Fibroblast of skin of abdomen (primary cell): Measurements from ENCODE around the gene EXD3.
"Not testable (repeated sequence)": the region's sequence is repeated elsewhere in the genome, so short reads cannot be mapped to it uniquely, and the experiment has no call there.

Experiments used
- DNase-seq: peaks from one replicate; pipeline ENCODE4 v3.0.0-alpha.2; 2013

EXD3 gene

DNA sequence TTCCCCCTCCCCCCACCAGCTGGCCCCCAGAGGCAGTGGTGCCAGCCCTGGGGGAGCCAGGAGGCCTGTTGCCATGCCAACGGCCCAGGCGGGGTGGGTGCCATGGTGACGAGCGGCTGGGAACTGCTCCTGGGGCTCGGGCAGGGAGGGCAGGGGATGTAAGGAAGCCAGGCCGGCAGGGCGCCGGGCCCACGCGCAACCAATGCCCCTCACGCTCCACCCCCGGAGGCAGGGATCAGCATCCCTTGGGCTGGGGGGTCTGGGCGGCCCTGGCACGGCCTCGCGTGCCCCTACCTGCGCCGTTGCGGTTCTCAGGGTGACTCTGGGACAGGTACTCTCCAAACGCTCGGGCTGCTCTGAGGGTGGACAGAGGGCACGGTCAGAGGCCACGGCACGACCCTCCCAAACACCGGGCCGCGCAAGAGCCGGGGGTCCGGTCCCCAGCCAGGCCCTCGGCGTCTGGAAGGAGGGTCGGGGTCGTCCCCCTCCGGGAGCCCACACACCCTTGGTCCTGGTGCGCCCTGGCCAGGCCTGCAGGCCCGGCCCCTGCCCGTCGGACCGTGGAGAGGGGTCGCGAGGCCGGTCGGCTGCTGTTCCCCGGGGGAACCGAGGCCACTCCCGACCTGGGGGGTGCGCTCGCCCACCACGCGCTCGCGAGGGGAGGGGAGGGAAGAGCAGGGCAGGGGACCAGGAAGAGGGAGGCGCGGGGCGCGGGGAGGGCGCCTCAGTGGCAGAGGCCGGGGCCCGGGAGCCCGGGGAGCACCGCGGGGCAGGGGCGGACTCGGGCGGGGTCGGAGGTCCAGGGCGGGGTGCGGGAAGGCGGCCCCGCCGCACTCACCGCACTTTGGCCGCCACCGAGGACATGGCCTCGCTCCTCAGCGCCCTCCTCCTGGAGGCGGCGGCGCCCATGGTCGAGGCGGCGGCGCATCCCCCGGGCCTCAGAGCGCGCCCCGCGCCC lies 35.5 kb upstream of the EXD3 start:
- DNase-seq = no peak

DNA sequence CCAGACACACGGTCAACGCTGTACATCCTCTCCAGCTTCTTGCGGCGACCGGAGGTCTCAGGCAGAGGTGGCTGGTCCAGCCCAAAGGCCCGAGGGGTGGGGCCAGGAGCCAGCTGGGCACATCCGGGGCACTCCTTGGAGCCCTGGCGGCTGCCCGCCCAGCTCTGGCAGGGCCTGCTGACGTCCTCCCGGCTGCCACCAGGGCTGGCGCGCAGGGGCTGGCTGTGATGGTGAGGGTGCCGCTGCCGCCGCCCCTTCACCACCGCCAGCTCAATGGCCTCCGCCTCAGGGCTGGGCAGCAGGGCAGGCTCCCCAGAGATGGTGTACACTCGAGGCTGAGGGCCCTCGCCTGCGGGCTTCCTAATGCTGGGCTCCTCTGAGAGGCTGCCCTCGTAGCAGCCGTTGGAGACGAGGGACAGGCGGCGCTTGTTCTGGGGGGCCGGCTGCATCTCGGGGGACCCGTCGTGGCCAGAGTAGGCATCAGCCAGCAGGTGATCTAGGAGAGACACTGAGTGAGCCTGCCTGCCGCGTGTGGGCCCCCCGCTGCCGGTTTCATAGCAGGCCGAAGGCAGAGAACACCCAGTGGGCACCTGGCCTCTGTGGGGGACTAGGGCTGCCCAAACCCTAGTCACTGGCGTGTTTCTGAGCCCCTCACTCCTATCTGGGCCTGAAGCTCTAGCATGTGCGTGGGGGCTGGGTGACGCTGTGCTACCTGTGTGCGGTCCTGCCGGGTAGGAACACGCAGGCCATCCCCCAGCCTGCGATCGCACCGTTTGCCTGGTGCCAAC lies 34.6 kb upstream of the EXD3 start:
- DNase-seq = no peak

DNA sequence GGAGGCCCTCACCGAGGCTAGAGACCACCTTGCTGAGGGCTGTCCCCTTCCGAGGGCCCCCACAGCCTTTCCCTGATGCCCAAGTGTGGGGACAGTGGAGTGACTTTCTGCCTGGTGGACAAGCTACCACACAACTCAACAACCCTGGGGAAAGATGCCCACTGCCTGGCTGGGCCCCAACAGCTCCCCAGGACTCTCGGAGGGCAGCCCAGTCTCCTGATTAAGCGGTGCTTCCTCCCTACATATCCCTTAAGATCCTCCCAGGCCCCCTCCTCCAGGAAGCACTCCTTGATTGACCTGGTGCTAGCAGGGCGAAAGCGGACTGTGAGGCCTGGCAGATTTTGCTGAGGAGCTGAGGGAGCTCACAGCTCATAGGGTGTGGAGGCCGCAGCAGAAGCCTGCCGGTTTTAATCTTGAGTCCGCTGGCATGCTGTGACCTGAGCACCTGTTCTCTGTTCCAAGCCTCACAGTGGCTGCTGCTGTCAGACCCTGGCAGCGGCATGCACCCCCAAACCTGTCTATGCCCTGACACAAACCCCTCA lies 34.0 kb upstream of the EXD3 start:
- DNase-seq = no peak

DNA sequence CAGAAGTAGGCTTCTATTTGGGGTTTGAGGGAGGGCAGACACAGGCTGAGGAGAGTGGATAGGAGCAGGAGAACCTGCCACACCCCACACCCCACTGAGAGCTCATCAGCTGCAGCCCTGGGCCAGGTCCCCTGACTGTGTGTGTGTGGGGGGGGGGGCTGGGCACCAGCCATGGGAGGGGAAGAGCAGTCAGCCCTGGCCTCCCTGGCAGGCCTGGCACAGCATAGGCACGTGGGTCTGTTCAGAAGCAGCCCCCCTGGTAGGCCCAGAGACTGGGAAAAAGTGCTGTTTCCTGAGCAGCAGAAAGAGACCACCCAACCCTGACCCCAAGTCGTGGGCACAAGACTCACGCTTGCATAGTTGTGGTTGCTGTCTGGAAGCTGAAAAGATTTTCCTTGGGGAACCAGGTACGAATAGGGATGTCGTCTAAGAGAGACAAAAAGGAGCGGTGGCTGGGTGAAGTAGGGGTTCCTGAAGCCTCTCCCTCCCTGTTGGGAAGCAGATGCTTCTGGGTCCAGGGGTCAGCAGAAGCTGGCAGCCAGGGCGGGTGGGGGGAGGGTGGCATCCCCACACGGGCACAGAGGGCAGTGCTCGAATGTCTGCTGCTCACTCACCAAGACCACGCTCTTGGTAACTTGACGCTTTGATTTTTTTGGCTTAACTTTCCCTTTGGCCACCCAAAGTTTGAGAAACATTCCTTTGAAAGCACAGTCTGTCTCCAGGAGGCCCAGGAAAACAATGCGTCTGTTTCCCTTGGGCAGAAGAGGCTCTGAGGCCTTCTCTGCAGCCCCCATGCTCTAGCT lies 33.3 kb upstream of the EXD3 start:
- peak; percentile 27 for DNase-seq

DNA sequence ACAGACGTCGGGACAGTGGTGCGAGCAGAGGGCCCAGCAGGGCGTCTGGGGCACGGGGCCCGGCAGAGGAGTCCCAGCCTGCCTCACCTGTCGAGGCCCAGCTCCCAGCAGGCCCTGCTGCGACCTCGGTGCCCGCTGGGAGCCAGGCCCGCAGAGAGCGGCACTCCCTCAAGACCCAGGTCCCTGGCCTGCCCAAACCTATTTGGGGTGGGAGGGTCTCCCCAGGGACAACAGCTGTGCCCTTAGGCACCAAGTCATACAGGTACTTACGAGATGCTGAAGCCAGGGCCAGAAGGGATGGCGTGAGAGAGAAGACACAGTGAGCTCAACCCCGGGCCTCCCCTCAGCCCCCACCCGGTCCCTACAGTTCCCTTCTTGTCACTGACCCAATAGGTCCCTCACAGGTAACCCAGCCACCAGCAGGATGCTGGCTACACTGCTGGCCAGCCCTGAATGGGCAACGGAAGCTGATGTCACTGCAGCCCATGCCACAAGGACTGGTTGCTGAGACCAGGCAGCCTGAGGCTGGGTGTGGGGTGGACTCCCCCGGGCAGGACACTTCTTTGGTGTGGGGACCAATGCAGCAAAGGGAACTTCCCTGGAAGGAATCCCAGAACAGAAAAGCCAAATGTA lies 32.5 kb upstream of the EXD3 start:
- no peak for DNase-seq

DNA sequence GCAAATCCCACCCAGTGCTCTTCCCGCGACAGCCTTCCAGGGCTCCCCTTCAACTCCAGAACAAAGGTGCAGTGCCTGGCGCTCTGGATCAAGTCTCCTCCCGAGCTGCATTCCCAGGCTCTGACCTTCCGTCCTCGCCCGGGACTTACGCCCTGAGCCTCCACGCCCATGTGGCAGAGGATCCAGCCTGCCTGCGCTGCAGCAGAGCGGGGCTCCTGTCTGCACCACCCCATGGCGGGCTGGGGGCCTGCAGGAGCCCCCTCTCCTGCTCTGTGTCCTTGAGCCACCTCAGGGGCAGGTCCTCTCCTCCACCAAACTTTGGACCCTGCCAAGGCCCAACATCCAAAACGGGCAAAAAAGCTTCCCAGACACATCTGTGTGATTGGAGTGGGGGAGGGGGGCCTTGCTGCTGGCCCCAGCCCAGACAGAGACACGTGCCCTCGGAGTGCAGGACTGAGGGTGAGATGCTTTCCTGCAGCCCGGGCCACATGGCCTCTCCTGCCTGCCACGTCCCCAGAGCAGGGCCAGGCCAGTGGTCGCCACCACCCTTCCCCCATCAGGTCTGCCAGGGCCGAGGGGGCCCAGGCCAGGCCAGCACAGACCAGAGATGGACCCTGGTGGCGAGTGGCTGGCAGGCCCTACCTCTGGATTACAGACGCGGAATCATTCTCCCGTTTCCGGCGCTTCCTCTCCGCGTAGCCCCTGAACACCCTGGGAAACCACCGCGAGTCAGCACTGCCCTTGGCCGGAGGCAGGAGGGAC lies 31.8 kb upstream of the EXD3 start:
- peak; percentile 18 for DNase-seq

DNA sequence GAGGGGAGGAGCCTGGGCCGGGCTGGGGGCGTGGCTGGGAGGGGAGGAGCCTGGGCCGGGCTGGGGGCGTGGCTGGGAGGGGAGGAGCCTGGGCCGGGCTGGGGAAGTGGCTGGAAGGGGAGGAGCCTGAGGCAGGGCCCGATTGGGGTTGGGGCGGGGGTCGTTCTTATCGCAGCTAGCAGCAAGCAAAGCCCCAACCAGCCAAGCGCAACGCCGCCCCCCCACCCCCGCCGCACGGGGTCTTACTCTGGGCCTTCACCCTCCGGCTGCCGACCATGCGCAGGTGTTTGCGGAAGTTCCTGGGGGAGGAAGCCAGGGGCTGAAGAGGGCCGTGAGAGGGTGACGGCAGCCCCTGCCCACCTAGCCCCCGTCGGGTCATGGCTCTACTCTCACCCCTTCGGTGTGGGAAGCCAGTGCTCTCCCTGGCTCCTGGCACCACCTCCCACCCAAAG lies 31.2 kb upstream of the EXD3 start:
- no peak for DNase-seq

DNA sequence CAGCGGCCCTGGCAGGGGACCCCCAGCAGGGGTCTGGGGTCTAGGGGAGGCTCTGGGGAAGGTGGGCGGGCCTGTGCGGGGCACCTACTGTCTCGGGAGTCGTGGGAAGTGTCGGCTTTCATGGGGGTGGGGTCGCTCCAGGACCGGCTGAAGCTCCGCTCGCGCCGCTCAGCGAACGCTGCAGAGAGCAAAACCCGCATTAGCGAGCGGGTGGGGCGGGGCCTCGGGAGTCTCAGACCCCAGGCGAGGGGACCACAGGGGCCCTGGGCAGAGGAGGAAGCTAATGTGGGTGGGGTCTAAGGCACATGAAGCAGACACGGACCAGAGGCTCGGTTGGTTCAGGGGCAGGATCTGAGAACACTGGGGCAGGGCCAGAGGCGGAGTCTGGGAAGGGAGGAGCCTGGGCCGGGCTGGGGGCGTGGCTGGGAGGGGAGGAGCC lies 30.7 kb upstream of the EXD3 start:
- DNase-seq = peak; percentile 75

DNA sequence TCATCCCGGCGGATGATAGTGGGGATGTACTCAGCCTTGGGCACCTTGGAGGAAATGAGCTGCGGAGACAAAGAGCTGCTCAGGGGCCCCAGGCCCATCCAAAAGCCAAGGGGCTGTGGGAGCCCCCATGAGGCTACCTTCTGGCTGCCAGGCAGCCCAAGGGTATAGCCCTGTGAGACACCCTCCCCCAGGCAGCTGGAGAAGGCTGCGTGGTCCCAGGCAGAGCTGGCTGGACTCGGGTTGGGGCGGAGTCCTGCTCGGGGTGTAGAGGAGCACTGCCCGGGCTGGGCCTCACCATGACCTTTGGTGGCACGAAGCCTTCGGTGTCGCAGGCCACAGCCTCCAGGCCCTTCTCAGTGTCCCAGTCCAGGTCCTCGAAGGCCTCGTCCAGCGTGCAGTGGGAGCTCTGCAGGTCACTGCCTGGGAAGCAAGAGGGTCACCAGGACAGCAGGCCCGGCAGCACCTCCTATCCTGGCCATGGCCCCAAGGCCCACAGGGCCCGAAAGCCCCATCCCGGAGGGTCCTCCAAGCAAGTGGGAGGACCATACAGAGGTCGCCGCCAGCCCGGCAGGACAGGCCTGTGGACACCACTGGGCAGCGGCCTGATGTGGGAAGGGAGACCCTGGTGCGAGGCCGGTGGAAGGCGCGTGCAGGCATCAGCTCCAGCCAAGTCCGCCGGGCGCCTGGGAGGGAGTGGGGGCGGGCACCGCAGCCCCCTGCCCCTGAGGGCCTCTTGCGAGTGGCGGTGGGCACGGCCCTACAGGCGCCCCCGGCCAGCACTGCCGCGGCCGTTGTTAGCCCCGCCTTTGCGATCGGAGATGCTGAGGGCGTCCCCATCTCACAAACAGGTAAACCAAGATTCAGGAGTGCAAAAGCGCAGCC lies 30.0 kb upstream of the EXD3 start:
- no peak for DNase-seq

DNA sequence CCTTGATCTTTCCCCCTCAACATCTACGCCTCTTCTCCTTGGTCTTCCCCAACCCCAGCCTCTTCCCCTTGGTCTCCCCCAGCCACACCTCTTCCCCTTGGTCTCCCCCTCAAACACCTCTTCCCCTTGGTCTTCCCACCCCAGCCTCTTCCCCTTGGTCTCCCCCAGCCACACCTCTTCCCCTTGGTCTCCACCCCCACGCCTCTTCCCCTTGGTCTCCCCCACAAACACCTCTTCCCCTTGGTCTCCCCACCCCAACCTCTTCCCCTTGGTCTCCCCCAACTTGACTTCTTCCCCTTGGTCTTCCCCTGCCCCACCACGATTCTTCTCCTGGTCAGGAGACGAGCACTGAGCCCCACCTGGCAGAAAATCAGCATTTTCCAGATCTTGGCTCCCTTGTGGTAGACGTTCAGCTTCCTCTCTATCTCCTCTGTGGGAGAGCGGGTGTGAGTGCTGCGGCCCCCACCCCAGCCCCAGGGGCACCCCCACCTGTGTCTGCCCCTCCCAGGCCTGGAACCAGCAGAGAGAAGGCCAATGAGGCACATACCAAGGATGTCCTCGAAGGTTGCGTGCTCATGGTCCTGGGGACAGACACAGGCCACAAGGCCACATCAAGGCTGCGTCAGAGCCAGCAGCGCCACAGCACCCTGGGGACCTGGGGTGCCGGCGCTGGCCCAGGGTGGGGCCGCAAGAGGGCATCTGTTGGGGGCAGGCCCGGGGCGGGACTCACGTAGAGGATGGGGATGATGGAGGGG lies 29.2 kb upstream of the EXD3 start:
- no peak for DNase-seq

DNA sequence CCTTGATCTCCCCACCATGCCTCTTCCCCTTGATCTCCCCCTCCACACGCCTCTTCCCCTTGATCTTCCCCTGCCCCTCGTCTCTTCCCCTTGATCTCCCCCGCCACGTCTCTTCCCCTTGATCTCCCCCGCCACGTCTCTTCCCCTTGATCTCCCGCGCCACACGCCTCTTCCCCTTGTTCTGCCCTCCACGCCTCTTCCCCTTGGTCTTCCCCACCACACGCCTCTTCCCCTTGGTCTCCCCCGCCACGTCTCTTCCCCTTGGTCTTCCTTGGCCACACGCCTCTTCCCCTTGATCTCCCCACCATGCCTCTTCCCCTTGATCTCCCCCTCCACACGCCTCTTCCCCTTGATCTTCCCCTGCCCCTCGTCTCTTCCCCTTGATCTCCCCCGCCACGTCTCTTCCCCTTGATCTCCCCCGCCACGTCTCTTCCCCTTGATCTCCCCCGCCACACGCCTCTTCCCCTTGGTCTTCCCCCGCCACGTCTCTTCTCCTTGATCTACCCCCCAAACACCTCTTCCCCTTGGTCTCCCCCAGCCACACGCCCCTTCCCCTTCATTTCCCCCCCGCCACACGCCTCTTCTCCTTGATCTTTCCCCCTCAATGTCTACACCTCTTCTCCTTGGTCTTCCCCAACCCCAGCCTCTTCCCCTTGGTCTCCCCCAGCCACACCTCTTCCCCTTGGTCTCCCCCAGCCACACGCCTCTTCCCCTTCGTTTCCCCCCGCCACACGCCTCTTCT lies 28.5 kb upstream of the EXD3 start:
- DNase-seq = not testable (repeated sequence)

DNA sequence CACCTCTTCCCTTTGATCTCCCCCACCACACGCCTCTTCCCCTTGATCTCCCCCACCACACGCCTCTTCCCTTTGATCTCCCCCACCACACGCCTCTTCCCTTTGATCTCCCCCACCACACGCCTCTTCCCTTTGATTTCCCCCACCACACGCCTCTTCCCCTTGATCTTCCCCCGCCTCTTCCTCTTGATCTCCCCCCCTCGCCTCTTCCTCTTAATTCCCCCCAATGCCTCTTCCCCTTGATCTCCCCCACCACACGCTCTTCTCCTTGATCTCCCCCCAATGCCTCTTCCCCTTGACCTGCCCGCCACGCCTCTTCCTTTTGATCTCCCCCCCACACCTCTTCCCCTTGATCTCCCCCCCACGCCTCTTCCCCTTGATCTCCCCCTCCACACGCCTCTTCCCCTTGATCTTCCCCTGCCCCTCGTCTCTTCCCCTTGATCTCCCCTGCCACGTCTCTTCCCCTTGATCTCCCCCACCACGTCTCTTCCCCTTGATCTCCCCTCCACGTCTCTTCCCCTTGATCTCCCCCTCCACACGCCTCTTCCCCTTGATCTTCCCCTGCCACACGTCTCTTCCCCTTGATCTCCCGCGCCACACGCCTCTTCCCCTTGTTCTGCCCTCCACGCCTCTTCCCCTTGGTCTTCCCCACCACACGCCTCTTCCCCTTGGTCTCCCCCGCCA lies 27.7 kb upstream of the EXD3 start:
- not testable (repeated sequence) for DNase-seq

DNA sequence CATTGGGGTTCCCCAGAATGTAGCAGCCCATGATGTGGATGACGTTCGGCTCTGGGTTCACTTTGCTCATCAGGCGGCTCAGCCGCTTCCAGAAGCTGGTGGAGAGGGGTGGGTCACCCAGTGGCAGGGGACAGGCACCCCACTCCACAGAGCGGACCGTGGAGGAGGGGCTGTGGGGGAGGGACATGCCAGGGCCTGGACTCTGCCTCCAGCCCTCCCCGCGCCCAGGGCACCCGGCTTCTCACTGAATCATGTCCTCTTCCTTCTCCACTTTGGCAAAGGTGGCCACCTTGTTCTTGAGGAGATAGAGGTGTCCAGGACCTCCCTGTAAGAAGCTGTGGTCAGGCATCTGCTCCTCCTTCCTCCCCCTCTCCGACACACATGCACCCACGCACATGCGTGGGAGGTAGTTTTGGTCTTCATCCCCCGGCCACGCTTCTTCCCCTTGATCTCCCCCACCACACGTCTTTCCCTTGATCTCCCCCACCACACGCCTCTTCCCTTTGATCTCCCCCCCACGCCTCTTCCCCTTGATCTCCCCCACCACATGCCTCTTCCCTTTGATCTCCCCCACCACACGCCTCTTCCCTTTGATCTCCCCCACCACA lies 27.1 kb upstream of the EXD3 start:
- DNase-seq = no peak

DNA sequence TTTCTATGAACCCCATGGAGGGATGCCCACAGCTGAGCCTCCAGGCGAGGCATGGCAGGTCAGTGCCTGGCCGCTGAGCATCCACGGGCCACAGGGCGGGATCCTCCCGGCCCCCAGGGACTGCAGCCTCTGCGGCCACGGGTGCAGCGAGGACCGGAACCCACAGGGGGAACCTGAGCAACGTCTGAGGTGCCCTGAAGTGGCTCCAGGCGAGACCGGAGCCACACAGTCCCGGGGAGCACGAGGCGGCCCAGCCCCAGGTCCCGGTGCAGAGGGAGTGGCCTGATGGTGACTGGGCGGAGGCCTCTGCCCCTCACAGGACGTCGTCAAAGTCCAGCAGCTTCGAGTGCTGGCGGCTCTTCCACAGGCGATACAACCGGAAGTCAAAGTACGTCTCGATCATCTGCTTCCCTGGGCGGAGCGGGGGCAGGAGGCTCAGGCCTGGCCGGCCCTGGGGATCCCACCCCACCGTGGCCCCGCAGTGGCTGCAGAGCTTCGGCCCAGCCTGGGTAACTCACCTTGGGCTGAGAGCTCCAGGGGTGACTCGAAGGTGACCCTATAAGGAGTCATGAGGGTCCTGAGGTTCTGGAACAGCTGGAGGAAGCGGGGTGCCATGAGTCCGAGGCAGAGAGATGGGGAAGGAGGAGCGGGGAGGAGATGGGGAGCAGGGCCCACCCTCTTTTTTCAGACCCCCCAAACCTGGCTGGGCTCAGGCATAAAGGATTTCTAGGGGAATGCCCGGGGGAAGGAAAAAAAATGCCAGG lies 26.3 kb upstream of the EXD3 start:
- no peak for DNase-seq

DNA sequence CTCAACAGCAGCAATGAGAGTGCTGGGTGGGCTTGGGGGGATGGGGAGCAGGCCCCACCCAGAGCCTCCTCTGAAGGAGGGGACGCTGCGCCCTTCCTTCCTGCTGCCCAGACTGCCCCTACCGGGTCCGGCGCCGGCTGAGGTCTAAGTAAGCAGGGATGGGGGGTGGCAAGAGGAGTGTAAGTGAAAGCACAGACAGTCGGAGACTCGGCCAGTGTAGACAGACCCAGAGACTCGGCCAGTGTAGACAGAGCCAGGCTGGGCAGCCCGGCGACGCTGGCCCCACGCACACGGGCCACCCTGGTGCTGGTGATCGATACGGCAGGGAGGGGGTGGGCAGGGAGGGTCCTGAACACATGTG lies 25.6 kb upstream of the EXD3 start:
- DNase-seq = no peak

DNA sequence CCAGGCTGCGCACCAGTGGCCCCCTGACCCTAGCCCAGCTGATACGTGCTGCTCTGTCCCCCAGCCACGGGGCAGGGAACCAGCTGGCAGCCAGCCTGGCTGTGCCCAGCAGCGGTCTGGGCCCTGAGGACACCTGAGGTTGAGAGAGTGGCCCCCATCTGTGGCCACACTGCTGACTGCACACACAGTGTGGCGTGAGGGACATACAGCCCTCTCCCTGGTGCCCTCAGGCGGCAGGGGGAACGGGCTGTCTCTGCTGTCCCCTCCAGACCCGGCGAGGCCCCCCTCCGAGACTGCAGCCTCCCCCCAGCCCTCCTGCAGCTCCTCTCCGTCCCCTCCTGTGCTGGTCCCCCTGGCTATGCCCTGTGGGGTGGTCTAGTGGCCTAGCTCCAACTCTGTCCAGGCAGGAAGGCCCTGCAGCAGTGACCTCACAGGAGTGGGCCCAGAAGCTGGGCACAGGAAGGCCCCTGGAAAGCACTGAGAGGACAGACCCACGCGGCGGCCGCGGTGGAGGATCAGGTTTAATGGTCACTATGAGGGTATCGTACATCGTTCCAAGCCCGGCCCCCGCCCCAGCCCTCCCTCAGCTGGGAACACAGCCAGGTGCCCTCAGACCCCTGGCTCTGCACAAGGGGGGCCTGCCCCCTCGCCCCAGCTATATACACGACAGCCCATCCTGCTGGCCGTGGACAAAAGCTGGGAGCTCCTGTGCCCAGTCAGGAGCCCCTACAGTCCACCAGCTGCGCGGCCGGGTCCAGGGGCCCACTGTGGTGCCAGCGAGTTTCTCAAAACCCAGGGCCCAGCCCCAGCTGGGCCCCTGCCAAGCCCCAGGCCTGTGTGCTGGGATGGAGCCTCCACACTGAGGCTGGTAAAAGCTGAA lies 25.0 kb upstream of the EXD3 start:
- DNase-seq = no peak
